Rectal smooth muscle tissue (tissue), 1 donor: Measurements from ENCODE around the gene EDIL3.
"Not testable (repeated sequence)": the region's sequence is repeated elsewhere in the genome, so short reads cannot be mapped to it uniquely, and the experiment has no call there.

Experiments used
- H3K27ac ChIP-seq: one replicate; pipeline ENCODE4 v1.7.0; 2013; ENCODE audit warnings: low read depth, low read length, inconsistent platforms
- H3K27me3 ChIP-seq: one replicate; pipeline ENCODE4 v1.7.0; 2013; ENCODE audit warnings: low read length; ENCODE audit not compliant: control insufficient read depth, insufficient read depth
- H3K36me3 ChIP-seq: one replicate; pipeline ENCODE4 v1.7.0; 2013; ENCODE audit warnings: low read length; ENCODE audit not compliant: control insufficient read depth, insufficient read depth
- H3K4me1 ChIP-seq: one replicate; pipeline ENCODE4 v1.7.0; 2013; ENCODE audit warnings: low read length; ENCODE audit not compliant: control insufficient read depth, insufficient read depth
- H3K4me3 ChIP-seq: one replicate; pipeline ENCODE4 v1.7.0; 2013; ENCODE audit warnings: low read length
- H3K9ac ChIP-seq: one replicate; pipeline ENCODE4 v1.7.0; 2013; ENCODE audit warnings: low read length

The EDIL3 gene

DNA sequence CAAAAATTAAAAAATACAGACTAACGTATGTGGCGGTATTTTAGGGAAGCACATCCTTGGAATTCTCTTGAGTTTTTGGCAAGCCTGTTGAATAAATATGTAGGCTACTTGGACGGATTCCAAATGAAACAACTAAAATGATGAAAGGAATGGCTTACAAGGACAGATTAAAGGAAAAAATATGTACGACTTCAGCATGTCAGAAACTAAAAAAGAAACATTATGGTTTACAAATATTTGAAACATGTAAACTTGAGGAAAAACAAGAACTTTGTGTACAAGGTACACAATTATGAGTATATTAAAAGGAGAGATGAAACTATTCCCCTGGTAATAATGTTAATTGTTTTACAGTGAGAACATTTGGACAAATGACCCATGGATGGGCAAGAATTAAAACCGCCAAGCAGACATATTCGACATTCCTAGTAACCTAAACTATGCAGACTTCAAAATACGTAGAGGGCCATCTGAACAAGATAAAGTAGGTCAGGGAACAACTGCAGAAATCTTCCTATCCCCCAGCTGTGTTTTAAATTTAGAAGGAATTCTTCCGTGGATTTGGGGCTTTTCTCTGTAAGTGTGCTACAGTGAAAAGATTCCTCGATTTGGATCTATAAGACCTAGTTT, 12.5 kb downstream of the EDIL3 start:
- no peak overlapping the region for H3K27ac ChIP-seq
- no peaks in the 10 kb centered on the region for H3K4me1 ChIP-seq
- no peak overlapping the region for H3K9ac ChIP-seq
- H3K4me3 ChIP-seq: no peak overlapping the region
- no peaks in the 10 kb centered on the region for H3K27me3 ChIP-seq
- no peaks in the 10 kb centered on the region for H3K36me3 ChIP-seq

DNA sequence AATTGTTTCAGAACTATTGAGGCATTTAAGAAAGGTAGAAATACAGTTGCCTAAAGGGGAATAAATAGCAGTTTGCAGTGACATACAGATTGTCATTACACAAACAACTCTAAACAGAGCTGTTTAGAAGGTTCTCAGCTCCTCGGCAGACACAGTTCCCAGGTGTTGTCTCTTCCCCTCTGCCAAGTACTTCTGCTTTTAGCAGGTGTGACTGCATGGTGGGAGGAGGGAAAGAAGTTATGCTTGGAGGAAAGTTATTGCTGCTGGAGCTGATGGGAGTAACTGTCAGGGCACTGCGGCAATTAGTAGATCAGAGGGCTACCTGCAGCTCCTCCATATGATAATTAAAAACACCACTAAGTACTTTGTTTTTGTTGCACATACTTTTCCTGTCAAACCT, 14.5 kb downstream of the EDIL3 start:
- Histone ChIP-seq H3K27ac (no peak overlapping the region), H3K9ac (no peak overlapping the region), H3K27me3 (no peaks in the 10 kb centered on the region), H3K4me1 (no peaks in the 10 kb centered on the region), H3K36me3 (no peaks in the 10 kb centered on the region), H3K4me3 (no peak overlapping the region)

DNA sequence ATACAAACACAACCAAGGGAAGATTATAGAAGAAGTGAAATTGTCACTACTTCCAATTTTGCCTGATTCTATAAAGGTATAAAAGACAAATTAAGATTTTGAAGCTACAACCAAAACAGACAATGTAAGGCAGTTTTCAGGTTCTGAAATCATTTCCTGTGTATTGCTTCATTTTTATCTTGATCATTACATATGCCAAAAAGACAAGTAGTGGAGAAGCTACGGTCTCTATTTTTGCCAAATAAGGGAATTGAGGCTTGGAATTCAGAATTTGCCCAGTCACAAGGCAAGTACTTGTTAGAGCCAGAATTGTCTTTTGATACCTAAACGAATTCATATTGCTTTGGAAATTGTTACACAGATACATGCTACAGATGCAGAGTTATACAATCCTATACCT, 20.6 kb downstream of the EDIL3 start:
- H3K4me3 ChIP-seq: no peak overlapping the region
- no peaks in the 10 kb centered on the region for H3K36me3 ChIP-seq
- H3K27ac ChIP-seq: no peak overlapping the region
- H3K27me3 ChIP-seq: no peaks in the 10 kb centered on the region
- no peaks in the 10 kb centered on the region for H3K4me1 ChIP-seq
- H3K9ac ChIP-seq: no peak overlapping the region

DNA sequence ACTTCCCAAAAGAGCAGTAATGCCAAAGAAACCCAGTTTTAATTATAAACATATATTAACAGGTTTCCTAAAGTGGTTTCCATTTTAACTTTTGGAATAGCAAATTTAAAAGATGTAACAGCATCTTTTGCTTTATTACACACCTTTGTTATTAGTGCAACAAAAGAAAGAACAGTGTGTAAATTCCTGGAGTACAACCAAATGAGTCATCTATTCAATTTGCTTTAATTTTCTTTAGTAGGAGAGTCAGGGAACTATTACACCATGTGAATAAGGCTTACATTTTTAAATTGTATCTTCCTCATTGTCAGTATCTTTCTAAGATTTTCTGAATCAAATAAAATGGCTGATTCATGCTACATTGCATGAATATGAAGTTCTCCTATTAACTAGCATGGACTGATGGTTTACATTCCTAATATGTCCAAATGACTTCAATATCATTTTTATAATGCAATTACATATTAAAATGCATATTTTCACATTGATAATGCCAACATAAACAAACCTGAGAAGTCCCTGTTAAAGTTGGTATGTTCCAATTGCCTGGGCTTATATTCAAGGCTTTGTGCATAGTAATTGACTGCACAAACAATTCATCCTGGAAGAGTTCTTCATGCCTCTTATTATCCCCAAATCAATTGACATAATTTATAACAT, 22.5 kb downstream of the EDIL3 start:
- no peak overlapping the region for H3K9ac ChIP-seq
- no peaks in the 10 kb centered on the region for H3K4me1 ChIP-seq
- H3K4me3 ChIP-seq: no peak overlapping the region
- H3K27ac ChIP-seq: no peak overlapping the region
- H3K27me3 ChIP-seq: no peaks in the 10 kb centered on the region
- no peaks in the 10 kb centered on the region for H3K36me3 ChIP-seq

DNA sequence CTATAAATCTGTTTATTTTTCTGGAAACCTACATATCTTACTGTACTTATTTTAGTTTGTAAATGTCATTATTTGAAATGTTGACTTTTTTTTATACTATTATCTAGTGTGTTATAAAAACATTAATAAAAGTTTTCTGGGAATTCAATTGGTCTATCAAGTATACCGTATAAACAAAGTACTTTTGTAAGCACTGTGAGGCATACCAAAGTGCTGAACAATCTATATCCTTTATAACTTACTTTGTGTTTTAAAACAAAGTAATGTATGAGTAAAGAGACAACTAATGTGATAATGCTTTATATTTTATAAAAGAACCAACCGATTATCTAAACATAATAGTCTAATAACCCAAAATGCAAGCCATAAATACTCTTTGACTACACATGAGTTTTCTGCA, 23.1 kb downstream of the EDIL3 start:
- Histone ChIP-seq H3K36me3 (no peaks in the 10 kb centered on the region), H3K4me3 (no peak overlapping the region), H3K27me3 (no peaks in the 10 kb centered on the region), H3K9ac (no peak overlapping the region), H3K27ac (no peak overlapping the region), H3K4me1 (no peaks in the 10 kb centered on the region)

DNA sequence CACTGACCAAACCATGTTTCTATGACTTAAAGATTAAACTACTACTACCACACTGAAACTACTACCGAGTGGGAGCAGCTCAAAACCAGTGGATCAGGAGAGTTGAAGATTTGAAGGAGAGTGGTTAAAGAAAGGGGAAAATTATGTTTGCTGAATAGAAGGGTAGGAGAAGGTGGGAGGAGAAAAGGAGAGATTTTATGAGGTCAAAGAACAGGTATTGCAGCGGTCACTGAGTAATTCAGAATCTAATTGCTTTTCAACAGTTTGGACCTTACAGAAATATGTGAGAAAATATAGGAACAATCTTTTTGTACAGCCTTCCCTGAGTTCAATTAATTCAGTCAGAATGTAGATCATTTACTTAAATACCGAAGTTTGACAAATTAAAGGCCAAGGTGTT, 24.6 kb downstream of the EDIL3 start:
- Histone ChIP-seq H3K4me3 (no peak overlapping the region), H3K27me3 (no peaks in the 10 kb centered on the region), H3K9ac (no peak overlapping the region), H3K27ac (no peak overlapping the region), H3K4me1 (no peaks in the 10 kb centered on the region), H3K36me3 (no peaks in the 10 kb centered on the region)

DNA sequence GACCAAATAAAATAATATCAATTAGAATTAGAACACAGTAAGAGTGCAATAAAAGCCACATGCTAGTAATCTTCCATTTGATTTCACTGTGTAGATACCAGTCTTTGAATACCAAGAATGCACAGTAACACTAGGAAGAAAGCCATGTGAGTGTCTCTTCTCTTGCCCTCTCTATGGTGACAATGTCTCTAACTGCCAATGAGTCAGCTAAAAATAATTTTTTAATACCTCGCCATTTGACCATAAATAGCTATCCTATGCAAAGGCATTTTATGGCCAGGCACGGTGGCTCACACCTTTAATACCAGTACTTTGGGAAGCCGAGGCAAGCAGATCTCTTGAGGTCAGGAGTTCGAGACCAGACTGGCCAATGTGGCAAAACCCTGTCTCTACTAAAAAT, 30.6 kb downstream of the EDIL3 start:
- Histone ChIP-seq H3K27me3 (no peaks in the 10 kb centered on the region), H3K9ac (no peak overlapping the region), H3K36me3 (no peaks in the 10 kb centered on the region), H3K4me1 (no peaks in the 10 kb centered on the region), H3K27ac (no peak overlapping the region), H3K4me3 (no peak overlapping the region)

DNA sequence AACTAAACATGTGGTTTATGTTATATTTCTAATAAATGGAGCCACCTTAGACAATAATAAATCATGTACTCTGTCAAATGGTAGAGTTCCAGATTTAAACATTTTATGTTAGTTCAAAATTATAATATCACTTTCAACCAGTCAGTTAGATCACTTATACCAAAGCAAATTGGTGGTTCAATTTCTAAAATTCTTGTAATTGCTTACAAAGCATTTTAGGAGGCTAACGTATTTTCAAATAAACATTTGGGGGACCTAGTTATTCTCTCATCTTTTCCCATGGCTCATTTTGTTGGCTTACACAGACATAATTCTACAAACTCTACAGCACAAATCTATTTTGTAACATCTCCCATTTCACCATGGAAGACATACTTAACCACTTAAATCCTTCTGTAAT, 39.9 kb downstream of the EDIL3 start:
- no peaks in the 10 kb centered on the region for H3K36me3 ChIP-seq
- H3K4me1 ChIP-seq: no peaks in the 10 kb centered on the region
- H3K27me3 ChIP-seq: no peaks in the 10 kb centered on the region
- no peak overlapping the region for H3K27ac ChIP-seq
- H3K4me3 ChIP-seq: no peak overlapping the region
- no peak overlapping the region for H3K9ac ChIP-seq

DNA sequence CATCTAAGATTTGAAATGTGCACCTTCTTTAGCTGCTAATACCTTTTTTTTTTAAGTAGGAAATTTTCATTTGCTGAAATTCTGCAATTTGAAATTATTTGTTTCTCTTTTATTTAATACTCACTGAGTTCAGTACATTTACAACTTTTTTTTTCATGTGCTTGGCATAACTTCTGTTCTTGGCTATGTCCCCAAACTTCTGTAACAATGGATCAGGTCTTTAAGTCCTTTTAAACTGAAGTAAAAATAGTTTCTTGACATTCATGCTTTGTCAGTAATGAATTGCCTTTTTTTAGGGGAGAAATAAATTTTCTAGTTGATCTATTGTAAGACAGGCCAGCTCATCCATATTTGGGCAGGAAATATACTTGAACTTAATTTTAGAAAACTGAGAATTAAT, 41.5 kb downstream of the EDIL3 start:
- H3K9ac ChIP-seq: no peak overlapping the region
- no peaks in the 10 kb centered on the region for H3K36me3 ChIP-seq
- H3K4me3 ChIP-seq: no peak overlapping the region
- no peak overlapping the region for H3K27ac ChIP-seq
- no peaks in the 10 kb centered on the region for H3K4me1 ChIP-seq
- H3K27me3 ChIP-seq: no peaks in the 10 kb centered on the region

DNA sequence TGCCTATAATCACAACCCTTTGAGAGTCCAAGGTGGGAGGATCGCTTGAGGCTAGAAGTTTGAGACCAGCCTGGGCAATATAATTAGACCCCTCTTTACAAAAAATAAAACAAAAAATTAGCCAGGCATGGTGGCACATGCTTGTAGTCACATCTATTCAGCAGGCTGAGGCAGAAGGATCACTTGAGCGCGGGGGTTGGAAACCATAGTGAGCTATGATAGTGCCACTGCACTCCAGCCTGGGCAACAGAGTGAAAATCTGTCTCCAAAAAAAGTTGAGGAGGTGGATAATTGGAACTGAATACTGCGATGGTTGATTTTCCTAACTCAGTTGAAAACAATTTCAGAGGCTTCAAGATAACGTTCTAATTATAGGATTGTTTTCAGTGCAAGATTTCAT, 52.6 kb downstream of the EDIL3 start:
- H3K36me3 ChIP-seq: no peaks in the 10 kb centered on the region
- no peak overlapping the region for H3K4me3 ChIP-seq
- H3K4me1 ChIP-seq: no peaks in the 10 kb centered on the region
- H3K9ac ChIP-seq: no peak overlapping the region
- no peaks in the 10 kb centered on the region for H3K27me3 ChIP-seq
- no peak overlapping the region for H3K27ac ChIP-seq

DNA sequence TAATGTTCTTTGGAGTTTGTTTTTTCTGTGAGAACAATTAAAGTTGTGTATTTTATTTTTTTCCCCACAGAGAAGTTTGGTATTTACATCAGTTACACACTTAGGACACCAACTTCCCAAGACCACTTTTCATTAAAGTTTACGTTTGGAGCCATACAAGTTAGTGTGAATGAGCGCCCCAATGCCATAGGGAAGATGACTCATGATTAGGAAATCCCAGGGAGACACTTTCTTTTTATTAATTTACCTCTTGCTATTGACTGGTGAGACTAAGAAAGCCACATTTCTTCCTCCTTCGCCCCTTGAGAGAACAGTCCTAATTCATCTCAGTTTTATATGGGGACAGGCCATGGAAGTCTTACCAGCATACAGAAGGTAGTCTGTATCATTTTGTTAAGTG, 57.1 kb downstream of the EDIL3 start:
- H3K4me1 ChIP-seq: no peaks in the 10 kb centered on the region
- no peak overlapping the region for H3K27ac ChIP-seq
- H3K36me3 ChIP-seq: no peaks in the 10 kb centered on the region
- H3K9ac ChIP-seq: no peak overlapping the region
- no peaks in the 10 kb centered on the region for H3K27me3 ChIP-seq
- H3K4me3 ChIP-seq: no peak overlapping the region

DNA sequence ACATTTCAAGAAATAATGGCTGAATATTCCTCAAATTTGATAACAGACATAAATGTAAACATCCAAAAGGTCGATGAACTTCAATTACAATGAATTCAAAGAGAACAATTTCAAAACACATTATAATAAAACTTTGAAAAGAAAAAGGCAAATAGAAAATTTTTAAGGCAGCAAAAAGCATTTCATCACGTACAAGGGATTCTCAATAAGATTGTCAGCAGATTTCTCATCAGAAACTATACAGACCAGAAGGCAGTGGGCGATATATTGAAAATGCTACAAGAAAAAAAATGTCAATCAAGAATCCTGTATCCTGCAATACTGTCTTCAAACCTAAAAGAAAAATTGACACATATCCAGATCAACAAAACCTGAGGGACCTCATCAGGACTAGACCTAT, 62.0 kb downstream of the EDIL3 start:
- Histone ChIP-seq H3K27ac (no peak overlapping the region), H3K27me3 (no peaks in the 10 kb centered on the region), H3K4me1 (no peaks in the 10 kb centered on the region), H3K4me3 (no peak overlapping the region), H3K36me3 (no peaks in the 10 kb centered on the region), H3K9ac (no peak overlapping the region)

DNA sequence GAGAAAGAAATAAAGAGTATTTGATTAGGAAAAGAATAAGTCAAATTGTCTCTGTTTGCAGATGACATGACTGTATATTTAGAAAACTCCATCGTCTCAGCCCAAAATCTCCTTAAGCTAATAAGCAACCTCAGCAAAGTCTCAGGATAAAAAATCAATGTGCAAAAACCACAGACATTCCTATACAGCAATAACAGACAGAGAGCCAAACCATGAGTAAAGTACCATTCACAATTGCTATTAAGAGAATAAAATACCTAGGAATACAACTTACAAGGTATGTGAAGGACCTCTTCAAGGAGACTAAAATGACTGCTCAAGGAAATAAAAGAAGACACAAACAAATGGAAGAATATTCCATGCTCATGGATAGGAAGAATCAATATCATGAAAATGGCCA, 66.9 kb downstream of the EDIL3 start:
- not testable (repeated sequence) for H3K36me3 ChIP-seq, H3K4me1 ChIP-seq, H3K27ac ChIP-seq, H3K27me3 ChIP-seq, H3K4me3 ChIP-seq, H3K9ac ChIP-seq
